ENCODE data around the gene ASF1B. TPM values are rescaled to one million over a fixed set of nuclear protein-coding genes. Genes with fewer than 3 reads are reported as not detected.

Gene ASF1B
- polyA plus RNA-seq, 1 donor from 2014 or later, result 1.9 TPM

DNA sequence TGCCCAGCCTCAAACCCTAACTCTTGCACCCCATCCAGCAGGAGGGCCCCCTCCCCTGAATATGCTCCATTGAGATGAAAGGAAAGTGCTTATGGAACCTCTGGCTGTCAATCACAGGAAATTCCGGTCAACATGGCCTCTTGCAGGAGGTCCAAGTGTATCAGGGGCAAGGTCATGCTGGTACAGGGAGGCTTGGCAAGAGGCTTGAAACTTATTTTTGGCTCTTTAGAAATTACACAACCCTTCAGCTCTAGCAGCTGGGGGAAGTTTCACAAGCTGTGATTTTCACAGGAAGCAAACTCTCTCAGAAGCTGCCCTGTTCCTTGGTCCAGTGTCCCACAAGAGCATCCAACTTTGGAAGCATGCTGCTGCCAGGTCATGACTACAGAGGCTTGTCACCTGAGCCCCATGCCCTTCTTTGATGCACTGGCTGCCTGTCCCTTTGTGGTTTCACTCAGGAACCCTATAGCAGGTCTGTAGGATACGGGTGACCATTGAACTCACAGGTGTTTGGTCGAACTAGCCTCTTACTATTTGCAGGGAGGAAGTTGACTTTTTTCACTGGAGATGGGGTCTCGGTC, 8.4 kb downstream of the ASF1B start:
- peaks cover 2% of the 10 kb centered on the region for H3K36me3 Mint-ChIP-seq
- H3K9me3 Mint-ChIP-seq, result no peaks in the 10 kb centered on the region
- H3K27me3 Mint-ChIP-seq, result no peaks in the 10 kb centered on the region
- H3K4me3 Mint-ChIP-seq, result no peak overlapping the region
- peaks cover 0 to 3% (median 2%) of the 10 kb centered on the region in 3 donors for H3K4me1 Mint-ChIP-seq
- H3K27ac Mint-ChIP-seq, result no peak overlapping the region

DNA sequence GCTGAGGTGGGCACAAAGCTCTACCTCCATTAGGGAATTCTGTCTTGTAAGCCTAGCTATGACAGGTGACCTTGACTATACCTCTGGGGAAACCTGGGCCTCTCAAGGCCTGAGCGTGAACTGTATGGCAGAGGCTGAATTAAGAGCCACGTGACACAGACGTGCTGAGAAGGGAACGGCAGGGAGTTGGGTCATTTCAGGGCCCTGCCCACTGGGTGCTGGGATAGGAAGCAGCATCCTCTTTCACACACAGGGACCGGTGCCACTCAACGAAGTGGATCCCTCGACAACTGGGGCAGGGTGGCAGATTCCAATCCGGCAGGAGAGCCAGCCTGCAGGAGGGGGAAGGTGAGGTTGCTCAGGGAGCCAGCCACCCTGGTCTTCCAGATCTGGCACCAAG, 9.2 kb downstream of the ASF1B start:
- peaks cover 0 to 3% (median 2%) of the 10 kb centered on the region in 3 donors for H3K4me1 Mint-ChIP-seq
- H3K36me3 Mint-ChIP-seq, result peaks cover 2% of the 10 kb centered on the region
- no peak overlapping the region for H3K4me3 Mint-ChIP-seq
- H3K27ac Mint-ChIP-seq, result no peak overlapping the region
- no peaks in the 10 kb centered on the region for H3K27me3 Mint-ChIP-seq
- H3K9me3 Mint-ChIP-seq, result no peaks in the 10 kb centered on the region

DNA sequence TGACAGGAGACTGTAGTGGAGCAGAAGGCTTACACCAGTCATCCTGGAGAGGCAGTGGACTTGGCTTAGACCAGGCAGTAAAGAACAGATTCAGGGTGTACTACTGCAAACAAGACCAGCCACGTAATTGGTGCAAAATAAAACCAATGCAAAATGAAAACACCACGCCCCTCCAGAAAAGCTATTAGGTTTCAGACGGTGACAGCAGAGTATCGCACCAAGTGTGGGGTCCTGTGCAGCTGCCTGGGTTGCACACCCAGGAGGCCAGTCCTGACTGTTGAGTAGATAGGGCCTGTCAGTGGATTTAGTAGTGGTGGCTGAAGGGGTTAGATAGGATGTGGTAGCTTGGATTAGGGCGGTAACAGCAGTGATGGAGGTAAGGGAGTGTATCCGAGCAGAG, 13.5 kb downstream of the ASF1B start:
- peaks cover 2% of the 10 kb centered on the region for H3K36me3 Mint-ChIP-seq
- H3K4me3 Mint-ChIP-seq, result no peak overlapping the region
- peak overlapping the region in 1 of 3 donors; percentile 16 for H3K27ac Mint-ChIP-seq
- H3K4me1 Mint-ChIP-seq, result peaks cover 5 to 9% (median 8%) of the 10 kb centered on the region in 3 donors
- no peaks in the 10 kb centered on the region for H3K27me3 Mint-ChIP-seq
- H3K9me3 Mint-ChIP-seq, result no peaks in the 10 kb centered on the region

DNA sequence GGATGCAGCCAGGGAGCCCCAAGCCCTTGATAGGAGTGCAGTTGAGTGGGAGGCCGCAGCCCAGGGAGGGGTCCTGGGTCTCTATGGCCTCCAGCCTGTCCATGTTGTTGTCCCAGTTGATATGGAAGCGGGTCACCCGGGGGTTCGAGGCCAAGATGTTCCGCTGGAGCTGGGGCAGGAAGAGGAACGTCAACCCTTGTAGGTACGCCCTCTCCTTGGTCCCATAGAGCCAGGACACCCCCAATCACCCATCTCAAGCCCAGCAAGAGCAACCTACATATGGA, 15.9 kb downstream of the ASF1B start:
- H3K27ac Mint-ChIP-seq, result no peak overlapping the region
- H3K27me3 Mint-ChIP-seq, result no peaks in the 10 kb centered on the region
- peak overlapping the region in 1 of 4 donors; percentile 41 for H3K4me3 Mint-ChIP-seq
- H3K4me1 Mint-ChIP-seq, result peaks cover 18 to 23% (median 19%) of the 10 kb centered on the region in 3 donors
- no peaks in the 10 kb centered on the region for H3K9me3 Mint-ChIP-seq
- peaks cover 1% of the 10 kb centered on the region for H3K36me3 Mint-ChIP-seq

DNA sequence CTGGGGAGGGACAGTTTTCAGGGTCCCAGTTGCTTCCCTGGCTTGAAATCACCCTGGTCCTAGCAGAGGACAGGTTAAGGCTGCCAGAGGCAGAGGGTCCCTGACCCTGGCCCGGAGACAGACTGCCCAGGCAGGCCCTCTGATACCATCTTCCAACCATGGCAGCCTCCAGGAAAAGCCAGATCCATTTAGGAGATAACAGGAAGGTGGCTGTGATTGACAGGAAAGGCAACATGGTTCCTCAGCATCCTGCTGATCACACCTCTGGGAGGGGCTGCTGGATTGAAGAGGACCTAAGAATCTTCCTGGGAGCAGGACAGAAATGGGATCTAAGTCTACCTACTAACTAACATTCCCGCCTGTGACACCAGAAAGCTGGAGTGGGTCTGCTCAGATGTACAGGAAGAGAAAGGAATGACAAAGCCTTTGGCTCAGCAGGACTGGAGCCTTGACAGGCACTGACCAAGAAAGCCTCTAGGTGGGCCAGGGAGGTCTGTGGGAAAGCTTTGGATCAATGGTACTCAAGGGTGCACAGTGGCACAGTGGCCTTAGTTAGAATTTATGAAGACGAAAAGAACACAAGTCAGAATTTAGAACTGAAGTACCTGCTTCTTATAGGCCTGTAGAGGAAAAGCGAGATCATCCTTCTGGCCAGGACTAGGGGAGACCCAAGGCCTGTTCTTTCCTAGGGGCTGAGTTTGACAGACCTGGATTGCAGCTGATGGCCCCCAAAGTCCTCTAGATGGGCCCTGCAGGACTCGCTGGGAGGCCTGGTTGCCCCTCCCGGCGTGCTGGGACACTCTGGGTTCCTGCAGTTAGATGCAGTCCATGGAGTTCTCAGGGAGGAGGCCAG, 16.5 kb downstream of the ASF1B start:
- peak overlapping the region in 3 of 4 donors; percentile 25 to 86 (median 41) for H3K4me3 Mint-ChIP-seq
- peaks cover 21 to 29% (median 22%) of the 10 kb centered on the region in 3 donors for H3K4me1 Mint-ChIP-seq
- no peaks in the 10 kb centered on the region for H3K27me3 Mint-ChIP-seq
- H3K27ac Mint-ChIP-seq, result no peak overlapping the region
- H3K9me3 Mint-ChIP-seq, result no peaks in the 10 kb centered on the region
- peaks cover 1% of the 10 kb centered on the region for H3K36me3 Mint-ChIP-seq

DNA sequence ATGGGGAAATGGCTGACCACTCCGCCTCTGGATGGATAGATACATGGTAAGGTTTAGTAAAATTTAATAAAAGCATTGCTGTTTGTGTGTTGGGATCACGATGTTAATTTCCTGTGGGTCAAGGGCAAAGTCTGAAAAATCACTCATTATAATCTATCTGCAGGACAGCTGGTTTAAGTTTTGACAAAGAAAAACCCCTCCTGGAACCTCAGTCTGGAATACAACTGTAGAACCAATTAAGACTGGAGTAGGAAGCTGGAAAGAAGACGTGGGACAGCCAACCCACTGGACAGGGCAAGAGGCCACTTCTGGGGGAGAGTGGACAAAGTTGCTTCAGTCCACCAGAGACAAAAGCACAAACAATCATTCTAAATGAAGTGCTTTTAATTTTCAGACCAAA, 17.2 kb downstream of the ASF1B start:
- H3K9me3 Mint-ChIP-seq, result no peaks in the 10 kb centered on the region
- peaks cover 24 to 33% (median 25%) of the 10 kb centered on the region in 3 donors for H3K4me1 Mint-ChIP-seq
- peak overlapping the region; percentile 66 to 95 (median 90) for H3K4me3 Mint-ChIP-seq
- peaks cover 1% of the 10 kb centered on the region for H3K36me3 Mint-ChIP-seq
- no peaks in the 10 kb centered on the region for H3K27me3 Mint-ChIP-seq
- H3K27ac Mint-ChIP-seq, result peak overlapping the region; percentile 76 to 98 (median 92)

- H3K27ac Mint-ChIP-seq, result peak overlapping the region; percentile 92 to 98 (median 98)
- peaks cover 24 to 33% (median 25%) of the 10 kb centered on the region in 3 donors for H3K4me1 Mint-ChIP-seq
- peaks cover 1% of the 10 kb centered on the region for H3K36me3 Mint-ChIP-seq
- H3K4me3 Mint-ChIP-seq, result peak overlapping the region; percentile 86 to 95 (median 95)
- H3K27me3 Mint-ChIP-seq, result no peaks in the 10 kb centered on the region
- H3K9me3 Mint-ChIP-seq, result no peaks in the 10 kb centered on the region
These were observed 18.0 kb downstream of the ASF1B start for GRCh38 chr19:14118165-14119051.

DNA sequence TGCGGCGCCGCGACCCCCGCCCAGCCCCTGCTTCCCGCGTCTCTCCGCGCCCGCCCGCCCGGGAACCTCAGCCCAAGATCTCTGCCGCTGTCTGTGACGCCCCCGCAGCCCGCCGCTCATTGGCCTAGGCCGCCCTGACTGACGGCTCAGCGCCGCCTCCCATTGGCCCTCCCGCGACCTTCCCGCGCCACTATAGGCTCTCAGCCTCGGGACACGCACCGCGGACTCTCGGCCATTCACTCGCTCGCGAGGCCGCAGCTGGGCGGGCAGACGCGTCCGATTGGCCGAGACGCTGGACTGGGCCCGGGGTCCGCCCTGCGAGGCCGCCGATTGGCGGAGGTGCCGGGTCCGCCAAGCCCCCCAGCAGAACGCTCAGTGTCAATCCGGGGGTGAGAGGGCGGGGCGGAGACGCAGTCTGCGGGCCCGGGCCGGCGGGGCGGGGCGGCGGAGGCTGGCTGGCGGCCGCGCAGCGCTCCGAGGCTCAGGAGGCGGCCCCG, 18.7 kb downstream of the ASF1B start, which contains the start of gene PRKACA:
Gene PRKACA (minus strand): TSS at position 95 of the 497 bp plus-strand sequence. CDS start 215 bp downstream, outside the sequence.
- peak within 1 kb of the TSS; percentile 92 to 98 (median 98) for H3K27ac Mint-ChIP-seq
- no peaks in the 10 kb centered on the region for H3K27me3 Mint-ChIP-seq
- peaks cover 24 to 33% (median 27%) of the 10 kb centered on the region in 3 donors for H3K4me1 Mint-ChIP-seq
- H3K36me3 Mint-ChIP-seq, result peaks cover 1% of the 10 kb centered on the region
- no peaks in the 10 kb centered on the region for H3K9me3 Mint-ChIP-seq
- peak within 1 kb of the TSS; percentile 91 to 96 (median 96) for H3K4me3 Mint-ChIP-seq

- Mint-ChIP-seq H3K9me3 (no peaks in the 10 kb centered on the region), H3K4me1 (peaks cover 24 to 33% (median 27%) of the 10 kb centered on the region in 3 donors), H3K4me3 (peak overlapping the region; percentile 78 to 95 (median 90)), H3K27me3 (no peaks in the 10 kb centered on the region), H3K27ac (peak overlapping the region in 2 of 3 donors; percentile 66 to 95), H3K36me3 (peaks cover 1% of the 10 kb centered on the region)
These were observed 19.3 kb downstream of the ASF1B start for GRCh38 chr19:14116918-14117578.

DNA sequence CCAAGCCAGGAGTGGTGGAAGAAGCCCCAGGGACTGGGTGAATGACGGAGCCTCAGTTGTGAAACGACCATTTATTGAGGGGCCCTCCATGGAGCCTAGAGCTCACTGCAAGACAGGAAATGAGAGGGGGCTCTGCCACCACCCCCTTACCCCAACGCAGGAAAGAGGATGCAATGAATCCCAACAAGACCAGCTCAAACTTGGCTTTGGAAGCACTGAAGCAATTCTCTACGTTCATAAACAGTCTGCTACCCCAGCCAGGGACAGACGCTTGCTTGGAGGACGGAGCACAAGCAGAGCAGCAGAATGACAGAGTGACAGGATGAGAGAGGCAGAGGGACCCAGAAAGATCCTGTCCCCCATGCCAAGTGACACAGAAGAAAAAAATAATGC, 19.9 kb downstream of the ASF1B start:
- H3K27me3 Mint-ChIP-seq, result no peaks in the 10 kb centered on the region
- peaks cover 24 to 33% (median 27%) of the 10 kb centered on the region in 3 donors for H3K4me1 Mint-ChIP-seq
- H3K36me3 Mint-ChIP-seq, result peaks cover 1% of the 10 kb centered on the region
- H3K4me3 Mint-ChIP-seq, result peak overlapping the region; percentile 78 to 95 (median 88)
- peak overlapping the region; percentile 50 to 95 (median 63) for H3K27ac Mint-ChIP-seq
- H3K9me3 Mint-ChIP-seq, result no peaks in the 10 kb centered on the region

DNA sequence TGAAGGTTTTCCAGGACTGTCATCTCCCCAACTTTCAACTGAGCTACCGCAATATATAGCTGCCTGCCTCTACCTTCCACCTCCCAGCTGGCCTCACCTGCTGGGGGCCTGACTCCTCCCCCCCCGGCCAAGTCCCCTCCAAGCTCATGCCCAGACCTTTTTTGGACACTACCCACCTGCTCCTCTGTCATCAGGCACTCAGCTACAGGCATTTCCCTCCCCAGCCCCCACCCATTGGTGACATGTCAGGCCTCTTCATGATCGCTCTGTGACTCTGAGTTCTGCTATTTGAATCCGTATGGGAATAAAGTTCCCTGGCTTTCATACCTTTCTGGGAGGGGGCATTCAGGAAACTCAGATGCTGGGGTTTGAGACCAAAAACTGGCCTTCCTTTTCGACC, 20.6 kb downstream of the ASF1B start:
- Mint-ChIP-seq H3K36me3 (peaks cover 1% of the 10 kb centered on the region), H3K4me3 (peak overlapping the region; percentile 78 to 92 (median 80)), H3K4me1 (peaks cover 24 to 33% (median 27%) of the 10 kb centered on the region in 3 donors), H3K27me3 (no peaks in the 10 kb centered on the region), H3K27ac (peak overlapping the region in 1 of 3 donors; percentile 50), H3K9me3 (no peaks in the 10 kb centered on the region)

GRCh38 chr19:14114854-14115253, 21.5 kb downstream of the ASF1B start:
- H3K4me1 Mint-ChIP-seq, result peaks cover 24 to 33% (median 27%) of the 10 kb centered on the region in 3 donors
- H3K27me3 Mint-ChIP-seq, result no peaks in the 10 kb centered on the region
- peak overlapping the region in 2 of 4 donors; percentile 60 to 65 for H3K4me3 Mint-ChIP-seq
- no peaks in the 10 kb centered on the region for H3K9me3 Mint-ChIP-seq
- peaks cover 1% of the 10 kb centered on the region for H3K36me3 Mint-ChIP-seq
- peak overlapping the region; percentile 23 to 67 (median 54) for H3K27ac Mint-ChIP-seq

GRCh38 chr19:14114439-14114838, 21.9 kb downstream of the ASF1B start:
- Mint-ChIP-seq H3K9me3 (no peaks in the 10 kb centered on the region), H3K36me3 (peaks cover 1% of the 10 kb centered on the region), H3K27ac (peak overlapping the region in 2 of 3 donors; percentile 23 to 41), H3K4me3 (peak overlapping the region in 1 of 4 donors; percentile 65), H3K27me3 (no peaks in the 10 kb centered on the region), H3K4me1 (peaks cover 24 to 33% (median 27%) of the 10 kb centered on the region in 3 donors)
